ENCODE results near the gene CSNK2B.
A peak's percentile ranks its signal among the peaks of the same experiment; 100 is the strongest.

CSNK2B gene

GRCh38 chr6:31652925-31653724 is 12.8 kb upstream of the CSNK2B start:
- no peak for TF ChIP-seq CTCF (conservative IDR thresholded peaks at IDR 0.05)
- H3K27ac ChIP-seq, result peak overlapping the region; percentile 97

DNA sequence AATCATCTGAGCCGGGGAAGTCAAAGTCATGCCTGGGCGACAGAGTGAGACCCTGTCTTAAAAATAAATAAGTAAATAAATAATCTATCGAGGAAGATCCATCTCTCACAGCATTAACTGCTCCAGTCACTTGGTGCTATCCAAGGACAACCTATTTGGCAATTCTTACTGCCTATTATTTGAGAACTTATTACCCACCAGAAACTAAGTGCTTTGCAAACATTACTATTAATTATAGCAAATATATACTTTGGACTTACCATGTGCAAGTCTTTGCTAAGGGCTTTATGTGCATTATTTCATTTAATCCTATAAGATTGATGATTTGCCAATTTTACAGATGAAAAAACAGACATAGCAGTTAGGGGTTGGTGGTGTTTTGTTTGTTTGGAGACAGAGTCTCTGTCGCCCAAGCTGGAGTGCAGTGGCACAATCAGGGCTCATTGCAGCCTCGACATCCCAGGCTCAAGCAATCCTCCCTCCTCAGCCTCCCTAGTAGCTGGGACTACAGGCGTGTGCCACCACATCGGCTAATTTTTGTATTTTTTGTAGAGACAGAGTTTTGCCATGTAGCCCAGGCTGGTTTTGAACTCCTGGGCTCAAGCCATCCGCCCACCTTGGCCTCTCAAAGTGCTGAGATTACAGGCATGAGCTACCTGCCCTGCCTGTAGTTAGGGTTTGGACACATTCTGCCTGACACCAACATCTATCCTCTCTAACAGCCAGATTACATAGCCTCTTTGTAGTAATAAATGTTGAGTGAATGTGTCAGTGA is 11.1 kb upstream of the CSNK2B start:
- H3K27ac ChIP-seq, result no peak overlapping the region
- TF ChIP-seq CTCF (conservative IDR thresholded peaks at IDR 0.05), result no peak

DNA sequence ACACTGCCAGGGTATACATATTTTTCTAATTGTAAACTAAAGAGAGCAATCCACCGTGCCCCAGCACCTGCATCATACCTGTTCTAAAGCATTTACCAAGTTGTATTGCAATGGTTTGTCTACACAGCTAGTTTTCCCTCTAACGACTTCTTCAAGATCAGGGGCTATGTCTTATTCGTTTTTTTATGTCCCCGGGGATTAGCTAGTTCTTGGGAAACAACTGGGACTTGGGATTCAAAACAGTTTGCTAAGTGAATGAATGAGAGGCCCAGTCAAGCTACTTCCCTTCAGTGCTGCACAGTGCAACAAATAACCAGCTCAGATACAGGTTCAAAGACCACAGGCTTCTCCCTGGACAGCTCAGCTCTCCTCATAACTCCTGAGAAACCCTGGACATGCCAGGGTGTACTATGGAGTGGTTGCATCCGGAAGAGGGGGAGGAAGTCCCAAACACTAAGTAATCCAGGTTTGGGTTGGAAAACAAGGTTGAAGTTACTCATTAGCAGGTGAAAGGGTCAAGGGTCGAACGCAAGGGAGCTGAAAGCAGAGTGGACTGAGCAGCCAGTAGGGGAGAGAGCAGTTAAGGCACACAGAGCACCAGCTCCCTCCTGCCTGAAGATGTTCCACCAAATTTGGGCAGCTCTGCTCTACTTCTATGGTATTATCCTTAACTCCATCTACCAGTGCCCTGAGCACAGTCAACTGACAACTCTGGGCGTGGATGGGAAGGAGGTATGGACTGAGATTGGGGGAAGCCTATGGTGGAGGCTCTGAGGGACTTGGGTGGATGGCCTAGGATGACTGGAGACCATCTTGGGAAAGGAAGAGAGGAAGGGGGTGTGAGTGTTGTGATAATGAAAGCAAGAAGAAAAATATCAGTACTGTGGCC is 10.3 kb upstream of the CSNK2B start, which contains the start of gene APOM:
APOM (plus strand) TSS at position 546 of the 889 bp plus-strand sequence; CDS start at position 619, 73 bp downstream.
- no peak within 1 kb of the TSS for H3K27ac ChIP-seq
- no peak for TF ChIP-seq CTCF (conservative IDR thresholded peaks at IDR 0.05)

- TF ChIP-seq CTCF (conservative IDR thresholded peaks at IDR 0.05), result no peak
- no peak overlapping the region for H3K27ac ChIP-seq
These were observed 8.3 kb upstream of the CSNK2B start for GRCh38 chr6:31657406-31658157.

- TF ChIP-seq CTCF (conservative IDR thresholded peaks at IDR 0.05), result no peak
- no peak overlapping the region; the same call in 1 of the 2 replicates for H3K27ac ChIP-seq
These were observed 7.7 kb upstream of the CSNK2B start for GRCh38 chr6:31658158-31658688.

- H3K27ac ChIP-seq, result peak overlapping the region; percentile 78; the same call in 1 of the 2 replicates
- TF ChIP-seq CTCF (conservative IDR thresholded peaks at IDR 0.05), result no peak
These were observed 6.8 kb upstream of the CSNK2B start for GRCh38 chr6:31658983-31659648.

Data from VCaP (cell line).